Activated CD4-positive, alpha-beta T cell treated with anti-CD3 and anti-CD28 coated beads for 24 hours (primary cell): Measurements from ENCODE around the gene PRSS27.

Experiments
- DNase-seq, 2 donors: peaks; one replicate each; pipeline ENCODE4 v3.0.0-alpha.2; 2020; ENCODE audit warnings: low read depth in 2 of 2

The PRSS27 gene

GRCh38 chr16:2751577-2752034, 31.6 kb upstream of the PRSS27 start:
- no peak for DNase-seq

DNA sequence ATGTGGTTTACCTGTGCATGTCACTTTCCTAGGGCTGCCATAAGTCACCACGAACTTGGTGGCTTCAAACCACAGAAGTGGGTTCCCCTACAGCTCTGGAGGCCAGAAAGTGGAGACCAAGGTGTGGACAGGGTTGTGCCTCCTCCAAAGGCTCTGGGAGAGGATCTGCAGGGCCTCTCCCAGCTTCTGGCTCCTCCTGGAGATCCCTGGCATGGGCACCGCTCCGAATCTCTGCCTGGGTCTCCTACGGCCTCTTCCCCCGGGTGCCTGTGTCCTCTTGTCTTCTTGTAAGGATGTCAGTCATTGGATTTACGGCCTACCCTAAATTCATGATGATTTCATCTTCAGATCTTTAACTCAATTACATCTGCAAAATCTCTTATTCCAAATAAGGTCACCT, 29.9 kb upstream of the PRSS27 start:
- no peak for DNase-seq

- no peak for DNase-seq
These were observed 29.5 kb upstream of the PRSS27 start for GRCh38 chr16:2749476-2749875.

DNA sequence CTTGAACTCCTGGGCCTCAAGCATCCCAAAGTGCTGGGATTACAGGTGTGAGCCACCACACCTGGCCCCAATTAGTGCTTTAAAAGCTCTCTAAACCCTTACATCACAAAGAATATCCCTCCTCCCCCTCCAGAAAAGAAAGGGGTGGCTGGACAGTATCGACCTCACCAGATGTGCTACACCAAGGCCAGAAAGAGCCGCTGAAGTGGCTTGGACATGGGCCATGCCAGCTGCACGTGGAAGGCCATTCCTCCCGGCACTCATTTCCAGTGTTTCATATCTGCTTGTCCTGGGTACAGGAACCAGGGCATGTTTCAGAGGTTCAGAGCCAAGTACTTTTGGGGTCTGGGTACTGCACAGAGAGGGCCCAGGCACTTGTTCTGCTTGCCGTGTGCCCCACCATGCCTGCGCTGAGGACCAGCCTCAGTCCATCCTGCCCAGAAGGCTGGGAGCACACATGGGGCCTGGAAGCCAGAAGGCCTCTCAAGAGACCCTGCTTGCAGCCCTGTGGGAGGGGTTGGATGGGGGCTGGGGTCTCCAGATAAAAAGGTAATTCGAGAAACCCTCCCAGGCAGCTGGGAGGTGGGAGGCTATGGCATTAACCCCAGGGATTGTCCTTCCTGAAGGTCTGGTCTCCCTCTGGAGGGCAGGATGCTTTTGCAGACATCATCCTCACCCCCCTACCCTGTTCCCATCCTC, 28.9 kb upstream of the PRSS27 start:
- DNase-seq, result no peak

- no peak for DNase-seq
These were observed 25.9 kb upstream of the PRSS27 start for GRCh38 chr16:2745961-2746360.

DNA sequence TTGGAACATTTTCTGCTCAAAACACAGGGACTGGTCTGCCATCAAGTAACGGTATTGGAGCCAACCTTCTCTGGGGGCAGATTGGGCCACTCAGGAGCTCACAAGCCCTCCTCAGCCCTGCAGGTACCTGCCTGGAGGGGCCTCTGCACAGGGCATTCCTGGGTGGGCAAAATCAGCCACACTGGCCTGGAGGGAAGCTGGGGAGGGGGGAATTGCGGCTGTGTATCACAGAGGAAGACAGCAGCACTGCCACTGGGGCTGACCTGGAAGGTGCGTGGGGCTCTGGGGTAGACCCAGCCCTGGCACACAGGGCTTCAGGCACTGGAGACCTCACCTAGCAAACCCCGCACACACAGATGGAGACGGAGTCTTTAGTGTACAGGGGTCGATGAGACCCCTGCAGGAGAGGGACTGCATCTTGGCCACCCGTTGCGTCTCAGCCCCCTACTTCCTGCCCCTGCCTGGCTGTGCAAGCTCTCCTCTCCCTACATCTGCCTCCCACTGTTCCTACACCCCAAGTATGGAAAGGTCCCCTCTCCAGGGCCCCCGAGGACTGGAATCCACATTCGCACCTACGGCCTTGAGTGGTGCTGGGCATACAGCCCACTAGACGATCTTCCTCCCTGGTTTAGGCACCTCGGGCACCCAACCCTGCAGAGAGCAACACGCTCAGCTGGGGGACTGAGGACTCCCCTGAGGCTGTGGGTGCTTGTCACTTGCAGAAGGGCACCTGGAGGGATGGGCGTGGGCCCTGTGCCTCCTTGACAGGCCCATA, 25.3 kb upstream of the PRSS27 start:
- no peak for DNase-seq

DNA sequence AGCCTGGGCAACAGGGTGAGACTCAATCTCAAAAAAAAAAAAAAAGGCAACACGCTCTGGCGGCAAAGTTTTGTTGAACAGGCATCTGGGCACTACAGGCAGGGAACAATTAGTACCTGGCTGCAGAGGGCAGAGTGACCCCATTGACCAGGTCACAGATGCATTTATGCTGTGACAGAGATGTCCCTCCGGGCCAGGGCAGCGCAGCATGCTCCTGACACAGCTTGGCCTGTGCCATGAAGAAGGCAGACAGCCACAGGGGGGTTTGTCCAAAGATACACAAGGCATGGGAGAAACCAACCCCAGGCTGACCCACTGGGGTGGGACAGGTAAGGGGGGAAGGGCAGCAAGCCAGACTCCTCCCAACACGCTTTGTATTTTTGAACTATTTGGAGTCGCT, 24.7 kb upstream of the PRSS27 start:
- DNase-seq, result no peak

- no peak for DNase-seq
These were observed 23.2 kb upstream of the PRSS27 start for GRCh38 chr16:2743007-2743810.

- DNase-seq, result no peak
These were observed 22.4 kb upstream of the PRSS27 start for GRCh38 chr16:2742323-2743006.

DNA sequence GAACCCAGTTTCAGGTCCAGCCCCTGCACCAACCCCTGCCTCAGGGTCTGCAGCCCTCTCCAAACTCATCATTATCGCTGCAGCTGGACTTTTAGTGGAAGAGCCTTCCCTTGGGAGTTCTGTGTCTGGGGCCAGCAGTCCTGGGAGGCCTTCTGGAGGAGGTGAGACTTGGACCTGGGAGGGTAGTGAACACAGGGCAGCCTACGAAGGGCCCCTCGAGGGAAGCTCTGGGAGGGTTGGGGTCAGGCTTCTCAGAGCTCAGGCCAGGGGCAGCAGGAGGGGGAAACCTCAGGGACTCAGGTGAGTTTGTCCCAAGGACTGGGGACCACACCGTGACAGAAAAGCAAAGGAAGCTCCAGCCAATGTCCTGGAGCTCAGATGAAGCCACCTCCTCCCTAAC, 21.1 kb upstream of the PRSS27 start:
- DNase-seq, result no peak

- no peak for DNase-seq
These were observed 20.5 kb upstream of the PRSS27 start for GRCh38 chr16:2740476-2740875.

- no peak for DNase-seq
These were observed 19.8 kb upstream of the PRSS27 start for GRCh38 chr16:2739625-2740430.

DNA sequence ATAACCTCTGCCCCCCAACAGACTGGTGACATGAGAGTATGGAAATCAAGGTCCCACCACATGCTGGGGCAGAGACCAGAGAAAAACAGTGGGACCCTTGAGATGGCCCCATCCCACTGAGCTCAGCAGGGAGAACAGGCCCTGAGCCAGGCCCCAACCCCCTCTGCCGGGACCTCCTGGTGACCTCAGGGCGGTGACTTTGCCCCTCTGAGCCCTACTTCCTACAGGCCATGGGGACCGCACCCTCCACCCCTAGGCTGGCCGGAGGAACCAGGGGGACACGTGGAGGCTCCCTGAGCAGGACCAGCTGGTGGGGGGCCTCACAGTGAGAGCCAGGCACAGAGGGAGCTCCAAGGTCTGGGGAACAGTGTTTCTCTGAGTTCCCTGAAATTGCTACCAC, 18.6 kb upstream of the PRSS27 start:
- DNase-seq, result no peak

DNA sequence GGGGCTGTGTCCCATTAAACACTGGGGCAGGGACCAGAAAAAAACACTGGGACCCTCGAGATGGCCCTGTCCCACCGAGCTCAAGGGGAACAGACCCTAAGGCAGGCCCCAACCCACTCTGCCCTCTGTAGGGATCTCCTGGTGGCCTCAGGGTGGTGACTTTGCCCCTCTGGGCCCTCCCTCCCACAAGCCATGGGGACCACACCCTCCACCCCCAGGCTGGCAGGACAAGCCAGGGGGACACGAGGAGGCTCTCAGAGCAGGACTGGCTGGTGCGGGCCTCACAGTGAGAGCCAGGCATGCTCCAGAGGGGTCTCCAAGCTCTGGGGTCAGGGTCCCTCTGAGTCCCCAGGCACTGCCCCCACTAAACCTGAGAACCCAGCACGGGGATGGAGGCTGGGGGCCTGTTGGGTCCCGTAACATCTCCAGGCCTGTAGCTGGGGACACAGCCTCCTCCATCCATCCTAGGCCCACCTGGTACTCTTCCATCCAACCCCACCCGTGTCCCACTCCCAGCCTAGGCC, 17.9 kb upstream of the PRSS27 start:
- no peak for DNase-seq

DNA sequence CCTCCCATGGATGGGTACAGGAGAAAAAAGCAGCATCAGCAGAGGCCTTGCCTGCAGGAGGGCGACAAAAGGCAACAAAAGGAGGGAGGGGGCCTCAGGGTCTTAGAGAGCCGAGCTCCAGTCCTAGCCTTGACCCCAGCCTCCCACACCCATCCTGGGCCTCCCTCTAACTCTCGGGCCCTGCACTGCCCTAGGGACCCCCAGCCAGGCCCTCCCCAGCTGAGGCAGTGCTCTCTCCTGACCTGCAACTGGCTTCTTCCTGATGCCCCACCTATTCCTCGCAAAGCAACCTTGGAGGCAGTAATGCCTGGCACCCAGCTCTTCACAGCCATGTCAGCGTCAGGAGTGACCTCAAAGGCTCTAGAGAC, 17.2 kb upstream of the PRSS27 start:
- no peak for DNase-seq

DNA sequence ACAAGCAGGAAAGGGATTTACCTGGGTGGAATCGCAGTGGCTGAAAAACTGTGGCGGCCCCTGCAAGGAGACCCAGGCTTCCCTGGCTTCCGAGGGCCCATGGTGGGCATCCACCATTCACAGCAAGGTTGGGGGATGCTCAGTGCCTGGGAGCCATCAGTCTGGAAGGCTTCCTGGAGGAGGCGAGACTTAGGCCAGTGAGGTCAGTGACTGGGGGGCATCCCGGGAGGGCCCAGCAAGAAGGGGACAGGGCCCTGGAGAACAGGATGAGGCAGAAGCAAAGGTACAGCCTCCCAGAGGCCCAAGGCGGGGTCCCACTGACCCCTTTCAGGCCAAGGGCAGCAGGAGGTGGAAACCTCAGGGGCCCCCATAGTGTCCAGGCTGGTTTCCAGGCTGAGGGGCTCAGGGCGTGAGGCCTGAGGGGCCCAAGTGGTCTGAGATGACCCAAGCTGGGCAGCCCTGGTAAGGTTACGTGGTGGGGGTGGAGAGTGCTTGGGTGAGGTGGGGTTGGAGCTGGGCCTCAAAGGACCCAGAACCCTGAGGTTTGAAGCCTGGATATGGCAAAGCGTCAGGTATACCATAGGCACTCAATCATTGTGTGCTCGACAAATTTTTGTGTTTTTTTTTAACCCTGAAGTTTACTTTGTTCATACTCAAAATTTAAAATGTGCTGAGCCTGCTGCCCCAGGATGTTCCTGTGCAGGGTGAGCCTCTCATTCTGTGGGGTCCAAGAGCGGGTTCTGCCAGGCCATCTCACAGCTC, 16.6 kb upstream of the PRSS27 start:
- no peak for DNase-seq

DNA sequence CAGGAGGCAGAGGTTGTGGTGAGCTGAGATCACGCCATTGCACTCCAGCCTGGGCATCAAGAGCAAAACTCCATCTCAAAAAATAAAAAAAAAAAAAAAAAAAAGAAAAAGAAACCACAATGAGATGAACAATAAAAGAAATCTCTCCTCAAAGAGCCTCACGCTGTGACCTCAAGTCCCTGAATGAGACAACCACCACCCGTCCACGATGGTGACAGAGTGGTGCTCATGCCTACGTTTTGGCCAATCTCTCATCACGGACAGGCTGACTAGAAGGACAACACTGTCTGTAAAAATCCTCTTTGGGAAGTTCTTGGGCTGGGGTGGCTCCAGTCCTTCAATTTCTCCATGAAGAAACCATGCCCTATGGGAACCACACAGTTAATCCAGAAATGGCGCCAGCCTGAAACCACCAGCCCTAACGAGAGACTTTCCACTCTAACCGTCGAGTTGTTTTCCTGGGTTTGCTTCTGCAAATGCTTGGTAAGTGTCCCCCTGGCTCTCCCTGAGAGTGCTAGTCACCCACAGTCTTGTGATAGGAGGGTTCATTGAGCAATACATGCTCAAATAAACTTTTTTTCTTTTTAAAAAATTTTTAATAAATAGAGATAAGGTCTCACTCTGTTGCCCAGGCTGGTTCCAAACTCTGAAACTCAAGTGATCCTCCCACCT, 15.0 kb upstream of the PRSS27 start:
- DNase-seq, result no peak

DNA sequence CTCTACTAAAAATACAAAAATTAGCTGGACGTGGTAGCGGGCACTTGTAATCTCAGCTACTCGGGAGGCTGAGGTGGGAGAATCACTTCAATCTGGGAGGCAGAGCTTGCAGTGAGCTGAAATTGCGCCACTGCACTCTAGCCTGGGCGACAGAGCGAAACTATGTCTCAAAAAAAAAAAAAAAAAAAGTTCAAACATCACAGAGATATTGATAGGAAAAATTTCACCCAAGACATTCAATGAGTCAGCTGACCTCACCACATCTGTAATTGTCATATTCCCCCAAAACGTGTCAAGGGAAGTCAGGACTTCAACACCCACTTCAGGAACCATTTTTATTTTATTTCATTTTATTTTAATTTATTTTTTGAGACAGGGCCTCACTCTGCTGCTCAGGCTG, 8.0 kb upstream of the PRSS27 start:
- no peak for DNase-seq

DNA sequence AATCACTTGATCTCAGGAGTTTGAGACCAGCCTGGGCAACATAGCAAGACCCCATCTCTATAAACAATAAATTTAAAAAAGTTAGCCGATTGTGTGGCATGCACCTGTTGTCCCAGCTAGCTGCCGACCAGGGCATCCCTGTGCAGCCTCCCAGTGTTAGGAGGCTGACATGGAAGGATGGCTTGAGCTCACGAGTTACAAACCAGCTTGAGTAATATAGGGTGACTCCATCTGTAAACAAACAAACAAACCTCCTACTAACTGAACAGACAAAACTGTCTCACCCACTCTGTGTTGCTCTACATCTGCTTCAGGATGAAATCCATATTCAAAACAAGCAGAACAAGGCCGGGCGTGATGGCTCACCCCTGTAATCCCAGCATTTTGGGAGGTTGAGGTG, 6.9 kb upstream of the PRSS27 start:
- no peak for DNase-seq
